HCT116 (cell line): ENCODE measurements around the gene FABP2. TPM values are rescaled to one million over a fixed set of nuclear protein-coding genes. Genes with fewer than 3 reads are reported as not detected.

Source experiments
- ATAC-seq: fragments of 200-7000 bp; cut with Tn5 transposase; 2 replicates; pipeline ENCODE4 v1.9.1; 2020; ENCODE audit warnings: mild to moderate bottlenecking, moderate library complexity
- BruUV-seq: library from RNA; stranded (reverse); fragments of 400-500 nt; replicated peaks from 2 replicates; lab custom pipeline; 2021; lab: Mats Ljungman, UMichigan
- CTCF ChIA-PET: fragments of 300-600 bp; sonication (Branson Sonifier 250); formaldehyde crosslinking; loops from one replicate; lab custom pipeline; 2021; ENCODE audit warnings: antibody characterized with exemption; lab: Charles Lee
- POLR2A ChIA-PET: fragments of 300-600, 350-600 bp; sonication (Branson Sonifier 250); formaldehyde crosslinking; loops from one replicate; lab custom pipeline; 2021; ENCODE audit warnings: antibody characterized with exemption; lab: Charles Lee
- RAD21 ChIA-PET, 2 experiments: fragments of 300-600 bp; sonication (Branson Sonifier 250); formaldehyde crosslinking; loops; one replicate each; lab custom pipeline; 2023; ENCODE audit warnings: low total read pairs in 2 of 2; ENCODE audit not compliant: uncharacterized antibody in 2 of 2, unreplicated experiment in 2 of 2, low non-redundant PET in 1 of 2; lab: Charles Lee
- DNase-seq: peaks from one replicate; pipeline ENCODE4 v3.0.0-alpha.2; 2010; ENCODE audit warnings: low read depth, low spot score
- H2AFZ ChIP-seq: fragments of 200-600 bp; shearing (Covaris generic), sonication (generic); 2 replicates; pipeline ENCODE4 v1.6.1; 2017; ENCODE audit warnings: low read depth, mixed run types, mixed read lengths, antibody characterized with exemption, low read length; ENCODE audit not compliant: poor library complexity, severe bottlenecking
- H3K27ac ChIP-seq: 2 replicates; pipeline ENCODE4 v1.5.1; 2012; ENCODE audit warnings: low read depth, low read length
- H3K27me3 ChIP-seq: fragments of 200-600 bp; sonication (generic); 2 replicates; pipeline ENCODE4 v1.6.1; 2016; ENCODE audit warnings: mixed run types, low read length, mixed read lengths; ENCODE audit not compliant: insufficient read depth
- H3K36me3 ChIP-seq, 2 experiments: fragments of 200-500 bp in 1 of 2; fragments of 200-600 bp in 1 of 2; sonication (Bioruptor generic) in 1 of 2; sonication (generic) in 1 of 2; 2 replicates each; pipeline versions ENCODE4 v1.5.1 to v1.6.1; 2014 to 2016; ENCODE audit warnings: low read length in 2 of 2, inconsistent platforms in 1 of 2, mixed read lengths in 1 of 2, mixed run types in 1 of 2; ENCODE audit not compliant: insufficient read depth in 2 of 2, control insufficient read depth in 1 of 2
- H3K4me1 ChIP-seq, 2 experiments: fragments of 200-600 bp in 1 of 2; sonication (generic) in 1 of 2; 2 replicates each; pipeline versions ENCODE4 v1.5.1 to v1.6.1; 2012 to 2017; ENCODE audit warnings: low read length in 2 of 2, inconsistent platforms in 1 of 2, mild to moderate bottlenecking in 1 of 2, mixed read lengths in 1 of 2, mixed run types in 1 of 2, moderate library complexity in 1 of 2; ENCODE audit not compliant: insufficient read depth in 2 of 2, control insufficient read depth in 1 of 2
- H3K4me2 ChIP-seq: fragments of 200-600 bp; sonication (generic); 2 replicates; pipeline ENCODE4 v1.6.1; 2017; ENCODE audit warnings: mixed run types, low read length, mixed read lengths
- H3K4me3 ChIP-seq, 2 experiments: fragments of 200-600 bp in 1 of 2; sonication (generic) in 1 of 2; replicated peaks in 1 of 2; 2 replicates each; pipeline ENCODE4 v1.5.1; 2011 to 2016; ENCODE audit warnings: low read length in 2 of 2, control low read depth in 1 of 2, low read depth in 1 of 2, mild to moderate bottlenecking in 1 of 2, mixed read lengths in 1 of 2, mixed run types in 1 of 2
- H3K79me2 ChIP-seq: fragments of 200-600 bp; sonication (generic); 2 replicates; pipeline ENCODE4 v1.6.1; 2017; ENCODE audit warnings: mild to moderate bottlenecking, mixed run types, low read length, moderate library complexity, mixed read lengths; ENCODE audit not compliant: insufficient read depth
- H3K9ac ChIP-seq: fragments of 200-600 bp; sonication (generic); 2 replicates; pipeline ENCODE4 v1.6.1; 2016; ENCODE audit warnings: low read length, mixed read lengths
- H3K9me2 ChIP-seq: fragments of 200-600 bp; sonication (generic), shearing (Covaris generic); 2 replicates; pipeline ENCODE4 v1.6.1; 2017; ENCODE audit warnings: mixed run types, mild to moderate bottlenecking, moderate library complexity; ENCODE audit not compliant: insufficient read depth
- H3K9me3 ChIP-seq, 2 experiments: fragments of 200-500 bp in 1 of 2; fragments of 200-600 bp in 1 of 2; sonication (Bioruptor generic) in 1 of 2; sonication (generic) in 1 of 2; 2 replicates each; pipeline ENCODE4 v1.6.1; 2014 to 2017; ENCODE audit warnings: low read length in 2 of 2, mixed read lengths in 2 of 2, inconsistent platforms in 1 of 2, low read depth in 1 of 2, mild to moderate bottlenecking in 1 of 2, mixed run types in 1 of 2, moderate library complexity in 1 of 2; ENCODE audit not compliant: control insufficient read depth in 1 of 2, insufficient read depth in 1 of 2
- H4K20me1 ChIP-seq: fragments of 200-600 bp; sonication (generic), shearing (Covaris generic); 2 replicates; pipeline ENCODE4 v1.6.1; 2017; ENCODE audit warnings: mixed run types, mild to moderate bottlenecking, moderate library complexity; ENCODE audit not compliant: insufficient read depth
- ATF3 ChIP-seq: IDR thresholded peaks from 2 replicates; pipeline ENCODE4 v1.6.1; 2012
- CBX3 ChIP-seq: IDR thresholded peaks from 2 replicates; pipeline ENCODE4 v1.6.1; 2012; ENCODE audit warnings: low read depth
- EZH2phosphoT487 ChIP-seq: fragments of 200-600 bp; IDR thresholded peaks from 2 replicates; pipeline ENCODE4 v1.6.1; 2018; ENCODE audit warnings: antibody characterized with exemption, borderline replicate concordance
- FOSL1 ChIP-seq: IDR thresholded peaks from 2 replicates; pipeline ENCODE4 v1.6.1; 2012; ENCODE audit warnings: low read depth
- JUND ChIP-seq: IDR thresholded peaks from 2 replicates; pipeline ENCODE4 v1.6.1; 2012
- MAX ChIP-seq: IDR thresholded peaks from 2 replicates; pipeline ENCODE4 v1.6.1; 2012
- POLR2A ChIP-seq: IDR thresholded peaks from 2 replicates; pipeline ENCODE4 v1.7.0; 2011; ENCODE audit warnings: borderline replicate concordance; ENCODE audit not compliant: insufficient read depth, insufficient read length; ENCODE audit errors: extremely low read depth
- POLR2AphosphoS5 ChIP-seq: IDR thresholded peaks from 2 replicates; pipeline ENCODE4 v1.6.1; 2011; ENCODE audit warnings: mild to moderate bottlenecking, low read depth, low read length, moderate library complexity
- RAD21 ChIP-seq: IDR thresholded peaks from 2 replicates; pipeline ENCODE4 v1.6.1; 2012; ENCODE audit warnings: low read depth, mild to moderate bottlenecking
- SIN3A ChIP-seq: IDR thresholded peaks from 2 replicates; pipeline ENCODE4 v1.6.1; 2012; ENCODE audit warnings: low read depth
- TCF7L2 ChIP-seq: IDR thresholded peaks from 2 replicates; pipeline ENCODE4 v1.7.0; 2011; ENCODE audit warnings: borderline replicate concordance, inconsistent platforms; ENCODE audit not compliant: insufficient read depth, insufficient read length; ENCODE audit errors: extremely low read depth
- YY1 ChIP-seq: IDR thresholded peaks from 2 replicates; pipeline ENCODE4 v1.6.1; 2011; ENCODE audit warnings: low read length, low read depth, moderate library complexity, mild to moderate bottlenecking; ENCODE audit not compliant: insufficient replicate concordance; ENCODE audit errors: extremely low read depth
- ZBTB33 ChIP-seq: IDR thresholded peaks from 2 replicates; pipeline ENCODE4 v1.6.1; 2011; ENCODE audit warnings: mild to moderate bottlenecking, low read length, moderate library complexity; ENCODE audit not compliant: insufficient replicate concordance; ENCODE audit errors: extremely low read depth
- ZFX ChIP-seq: fragments of 450-650 bp; IDR thresholded peaks from 2 replicates; pipeline ENCODE4 v1.6.1; 2017
- intact Hi-C: fragments of 100-400 bp; cut with micrococcal nuclease; formaldehyde crosslinking; loops from 2 replicates; pipeline ENCODE4 v1.10.0; 2022
- total RNA-seq: library from RNA; stranded (reverse); gene quantifications from one replicate; pipeline ENCODE4 v1.2.1, GENCODE V29; 2021; ENCODE audit not compliant: unreplicated experiment
- TF ChIP-seq, protein P1 (sequence below), 3 experiments: fragments of 200-600 bp in 1 of 3; sonication (generic) in 1 of 3; IDR thresholded peaks in 2 of 3; conservative IDR thresholded peaks in 1 of 3; 2 replicates each; pipeline ENCODE4 v1.5.1; 2012 to 2017; ENCODE audit warnings: low read depth in 2 of 3, low read length in 2 of 3, antibody characterized with exemption in 1 of 3, borderline replicate concordance in 1 of 3, control low read depth in 1 of 3, mild to moderate bottlenecking in 1 of 3, mixed read lengths in 1 of 3, mixed run types in 1 of 3, moderate library complexity in 1 of 3; ENCODE audit not compliant: insufficient read depth in 1 of 3

Gene FABP2
- total RNA-seq, 1 experiment from 2014 or later = not detected

DNA sequence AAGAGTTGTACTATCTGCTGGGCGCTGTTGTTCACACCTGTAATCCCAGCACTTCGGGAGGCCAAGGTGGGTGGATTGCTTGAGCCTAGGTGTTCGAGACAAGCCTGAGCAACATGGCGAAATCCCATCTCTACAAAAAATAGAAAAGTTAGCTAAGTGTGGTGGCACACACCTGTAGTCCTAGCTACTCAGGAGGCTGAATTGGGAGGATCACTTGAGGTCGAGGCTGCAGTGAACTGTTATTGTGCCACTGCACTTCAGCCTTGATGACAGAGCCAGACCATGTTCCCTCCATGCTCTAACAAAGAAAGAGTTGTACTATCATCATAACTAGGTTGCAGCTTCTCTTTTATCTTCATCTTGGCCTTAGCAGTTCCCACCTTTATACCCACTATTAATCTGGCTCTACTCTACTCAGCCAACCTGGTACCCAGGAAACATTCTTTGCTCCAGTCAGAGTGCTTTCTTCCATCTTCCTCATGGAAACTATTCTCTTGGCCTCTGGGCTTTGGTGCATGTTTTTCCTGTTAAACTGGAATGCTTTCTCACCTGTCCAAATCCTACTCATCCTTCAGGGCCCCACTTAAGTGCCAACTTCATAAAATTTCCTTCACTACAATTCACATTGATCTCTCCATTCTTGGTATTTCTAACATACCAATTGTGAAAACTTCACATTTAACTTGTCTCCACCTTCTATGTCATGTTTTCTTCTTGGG, 18.2 kb downstream of the FABP2 start (continued):
- TF ChIP-seq MAX (no peak), ZBTB33 (no peak)
- TF ChIP-seq, all 23 proteins: peak for 0

- Histone ChIP-seq H3K36me3 (peaks cover 3 to 11% of the 10 kb centered on the region in 2 experiments; a peak in 2 of 4 replicates), H3K4me2 (peak overlapping the region; percentile 86; the same call in 1 of the 2 replicates), H3K9me3 (no peaks in the 10 kb centered on the region), H4K20me1 (0 out of 2 replicates have a peak, but pooled peaks cover 3% of the 10 kb centered on the region), H3K27me3 (no peaks in the 10 kb centered on the region), H3K27ac (no peak overlapping the region), H3K4me3 (no peak overlapping the region), H2AFZ (no peak overlapping the region), H3K79me2 (peaks cover 26% of the 10 kb centered on the region), H3K4me1 (peaks cover 3 to 20% of the 10 kb centered on the region in 2 experiments; a peak in 3 of 4 replicates), H3K9me2 (no peaks in the 10 kb centered on the region), H3K9ac (no peak overlapping the region)
- intact Hi-C loops = no loop called here
- ChIA-PET RAD21 (no interaction called here), POLR2A (no interaction called here), CTCF (no interaction called here)
- no TSS peak for BruUV-seq
- TF ChIP-seq POLR2AphosphoS5 (no peak), RAD21 (no peak), POLR2A (no peak), SIN3A (no peak), MAX (no peak), FOSL1 (no peak), ATF3 (no peak), EZH2phosphoT487 (no peak), CBX3 (no peak), YY1 (no peak), JUND (no peak), TCF7L2 (no peak), ZFX (no peak)
- TF ChIP-seq, protein P1, sequence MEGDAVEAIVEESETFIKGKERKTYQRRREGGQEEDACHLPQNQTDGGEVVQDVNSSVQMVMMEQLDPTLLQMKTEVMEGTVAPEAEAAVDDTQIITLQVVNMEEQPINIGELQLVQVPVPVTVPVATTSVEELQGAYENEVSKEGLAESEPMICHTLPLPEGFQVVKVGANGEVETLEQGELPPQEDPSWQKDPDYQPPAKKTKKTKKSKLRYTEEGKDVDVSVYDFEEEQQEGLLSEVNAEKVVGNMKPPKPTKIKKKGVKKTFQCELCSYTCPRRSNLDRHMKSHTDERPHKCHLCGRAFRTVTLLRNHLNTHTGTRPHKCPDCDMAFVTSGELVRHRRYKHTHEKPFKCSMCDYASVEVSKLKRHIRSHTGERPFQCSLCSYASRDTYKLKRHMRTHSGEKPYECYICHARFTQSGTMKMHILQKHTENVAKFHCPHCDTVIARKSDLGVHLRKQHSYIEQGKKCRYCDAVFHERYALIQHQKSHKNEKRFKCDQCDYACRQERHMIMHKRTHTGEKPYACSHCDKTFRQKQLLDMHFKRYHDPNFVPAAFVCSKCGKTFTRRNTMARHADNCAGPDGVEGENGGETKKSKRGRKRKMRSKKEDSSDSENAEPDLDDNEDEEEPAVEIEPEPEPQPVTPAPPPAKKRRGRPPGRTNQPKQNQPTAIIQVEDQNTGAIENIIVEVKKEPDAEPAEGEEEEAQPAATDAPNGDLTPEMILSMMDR (IDR thresholded peaks at IDR 0.05 in 2 of 3, conservative IDR thresholded peaks at IDR 0.05 in 1 of 3; ENCODE audit: borderline replicate concordance in 1 of 3, insufficient read depth in 1 of 3, low read depth in 2 of 3, low read length in 2 of 3) = no peak
- ATAC-seq (no peak), DNase-seq (no peak)
Measured at GRCh38 chr4:119302073-119302832, 19.7 kb downstream of the FABP2 start.
